ENCODE results near the gene MRNIP. TPM values are rescaled to one million over a fixed set of nuclear protein-coding genes. Genes with fewer than 3 reads are reported as not detected.
A peak's percentile ranks its signal among the peaks of the same experiment; 100 is the strongest.

The MRNIP gene
- polyA plus RNA-seq (2013): 41.9 TPM

- peak within 1 kb of the TSS; percentile 87 to 98 (median 95) for H3K4me3 ChIP-seq (ENCODE audit: control insufficient read depth in 1 of 7, extremely low read depth in 1 of 7, insufficient read depth in 4 of 7, low read depth in 2 of 7, low read length in 6 of 7)
- H3K4me1 ChIP-seq (ENCODE audit: control extremely low read depth in 1 of 4, control insufficient read depth in 4 of 4, insufficient read depth in 4 of 4, low read length in 3 of 4): peaks cover 3 to 16% (median 10%) of the 10 kb centered on the region in 4 experiments
- under 1% methylated on average over 70 of the region's 90 CpGs for WGBS (ENCODE audit: insufficient coverage)
- H3K27ac ChIP-seq (ENCODE audit: insufficient read depth in 1 of 2, low read depth in 1 of 2, low read length in 2 of 2, poor library complexity in 1 of 2, severe bottlenecking in 2 of 2): peak within 1 kb of the TSS in 1 of 2 experiments; percentile 68
- CTCF ChIA-PET: no interaction called here
- POLR2A ChIA-PET: interaction anchor here (0.8 to 1.2 kb wide), 2 partner anchors 25 to 27 kb away, joined by 3 read pairs; no protein-coding TSS in a partner anchor
- H3K9me3 ChIP-seq (ENCODE audit: control extremely low read depth in 1 of 5, control insufficient read depth in 4 of 5, insufficient read depth in 2 of 5, low read depth in 1 of 5, low read length in 4 of 5): no peaks in the 10 kb centered on the region
- DNase-seq: peak; percentile 90 to 94 (median 93)
- no peaks in the 10 kb centered on the region for H3K27me3 ChIP-seq (replicated peaks in 2 of 5; ENCODE audit: control insufficient read depth in 4 of 5, insufficient read depth in 5 of 5, low read length in 4 of 5)
- H3K36me3 ChIP-seq (ENCODE audit: control insufficient read depth in 4 of 4, insufficient read depth in 4 of 4, low read length in 3 of 4): peaks cover 4 to 19% (median 13%) of the 10 kb centered on the region in 4 experiments
Observed at GRCh38 chr5:179858586-179859427, at the start of gene MRNIP. Gene MRNIP, minus strand, starts transcription at chr5:179858817. Its CDS starts 21 bp downstream, at chr5:179858796.

- H3K36me3 ChIP-seq (ENCODE audit: control insufficient read depth in 4 of 4, insufficient read depth in 4 of 4, low read length in 3 of 4): peaks cover 7 to 22% (median 14%) of the 10 kb centered on the region in 4 experiments
- DNase-seq: peak; percentile 61 to 81 (median 77)
- no peaks in the 10 kb centered on the region for H3K9me3 ChIP-seq (ENCODE audit: control extremely low read depth in 1 of 5, control insufficient read depth in 4 of 5, insufficient read depth in 2 of 5, low read depth in 1 of 5, low read length in 4 of 5)
- no peaks in the 10 kb centered on the region for H3K27me3 ChIP-seq (replicated peaks in 2 of 5; ENCODE audit: control insufficient read depth in 4 of 5, insufficient read depth in 5 of 5, low read length in 4 of 5)
- 0% methylated on average over 73 of the region's 105 CpGs for WGBS (ENCODE audit: insufficient coverage)
- H3K4me3 ChIP-seq (ENCODE audit: control insufficient read depth in 1 of 7, extremely low read depth in 1 of 7, insufficient read depth in 4 of 7, low read depth in 2 of 7, low read length in 6 of 7): peak within 1 kb of the TSS; percentile 52 to 82 (median 74)
- CTCF ChIA-PET: interaction anchor here (0.8 to 1.7 kb wide), 7 partner anchors 14 to 184 kb away, joined by 3 to 8 read pairs (median 4); no protein-coding TSS in a partner anchor
- no peak within 1 kb of the TSS for H3K27ac ChIP-seq (ENCODE audit: insufficient read depth in 1 of 2, low read depth in 1 of 2, low read length in 2 of 2, poor library complexity in 1 of 2, severe bottlenecking in 2 of 2)
- peaks cover 0 to 32% (median 25%) of the 10 kb centered on the region in 4 experiments for H3K4me1 ChIP-seq (ENCODE audit: control extremely low read depth in 1 of 4, control insufficient read depth in 4 of 4, insufficient read depth in 4 of 4, low read length in 3 of 4)
- POLR2A ChIA-PET: no interaction called here
Observed at GRCh38 chr5:179907556-179908324, 49.1 kb upstream of the MRNIP start, which contains the start of gene TBC1D9B. Gene TBC1D9B, minus strand, starts transcription at chr5:179907897. Its CDS starts 76 bp downstream, at chr5:179907821.

GRCh38 chr5:179906795-179907555 lies 48.4 kb upstream of the MRNIP start:
- Histone ChIP-seq H3K4me1 (ENCODE audit: control extremely low read depth in 1 of 4, control insufficient read depth in 4 of 4, insufficient read depth in 4 of 4, low read length in 3 of 4) (peaks cover 0 to 32% (median 25%) of the 10 kb centered on the region in 4 experiments), H3K27me3 (replicated peaks in 2 of 5; ENCODE audit: control insufficient read depth in 4 of 5, insufficient read depth in 5 of 5, low read length in 4 of 5) (no peaks in the 10 kb centered on the region), H3K9me3 (ENCODE audit: control extremely low read depth in 1 of 5, control insufficient read depth in 4 of 5, insufficient read depth in 2 of 5, low read depth in 1 of 5, low read length in 4 of 5) (no peaks in the 10 kb centered on the region), H3K4me3 (ENCODE audit: control insufficient read depth in 1 of 7, extremely low read depth in 1 of 7, insufficient read depth in 4 of 7, low read depth in 2 of 7, low read length in 6 of 7) (peak overlapping the region; percentile 32 to 81 (median 74)), H3K27ac (ENCODE audit: insufficient read depth in 1 of 2, low read depth in 1 of 2, low read length in 2 of 2, poor library complexity in 1 of 2, severe bottlenecking in 2 of 2) (no peak overlapping the region), H3K36me3 (ENCODE audit: control insufficient read depth in 4 of 4, insufficient read depth in 4 of 4, low read length in 3 of 4) (peaks cover 7 to 30% (median 17%) of the 10 kb centered on the region in 4 experiments)
- CTCF ChIA-PET: interaction anchor here (0.6 to 1.9 kb wide), 9 partner anchors 9 to 143 kb away, joined by 3 to 8 read pairs (median 3); no protein-coding TSS in a partner anchor
- POLR2A ChIA-PET: no interaction called here
- 18% methylated on average over 50 of the region's 50 CpGs for WGBS (ENCODE audit: insufficient coverage)
- DNase-seq: peak; percentile 14 to 49 (median 36)

GRCh38 chr5:179906294-179906794 lies 47.7 kb upstream of the MRNIP start:
- no peak for DNase-seq
- H3K4me1 ChIP-seq (ENCODE audit: control extremely low read depth in 1 of 4, control insufficient read depth in 4 of 4, insufficient read depth in 4 of 4, low read length in 3 of 4): peaks cover 0 to 32% (median 25%) of the 10 kb centered on the region in 4 experiments
- H3K27me3 ChIP-seq (replicated peaks in 2 of 5; ENCODE audit: control insufficient read depth in 4 of 5, insufficient read depth in 5 of 5, low read length in 4 of 5): no peaks in the 10 kb centered on the region
- peaks cover 7 to 32% (median 19%) of the 10 kb centered on the region in 4 experiments for H3K36me3 ChIP-seq (ENCODE audit: control insufficient read depth in 4 of 4, insufficient read depth in 4 of 4, low read length in 3 of 4)
- no peak overlapping the region for H3K27ac ChIP-seq (ENCODE audit: insufficient read depth in 1 of 2, low read depth in 1 of 2, low read length in 2 of 2, poor library complexity in 1 of 2, severe bottlenecking in 2 of 2)
- ChIA-PET POLR2A (no interaction called here), CTCF (interaction anchor here (0.6 to 1.9 kb wide), 10 partner anchors 10 to 142 kb away, joined by 3 to 8 read pairs (median 3); no protein-coding TSS in a partner anchor)
- H3K9me3 ChIP-seq (ENCODE audit: control extremely low read depth in 1 of 5, control insufficient read depth in 4 of 5, insufficient read depth in 2 of 5, low read depth in 1 of 5, low read length in 4 of 5): no peaks in the 10 kb centered on the region
- WGBS (ENCODE audit: insufficient coverage): 95% methylated on average over 24 of the region's 24 CpGs
- peak overlapping the region in 4 of 7 experiments; percentile 64 to 81 (median 78) for H3K4me3 ChIP-seq (ENCODE audit: control insufficient read depth in 1 of 7, extremely low read depth in 1 of 7, insufficient read depth in 4 of 7, low read depth in 2 of 7, low read length in 6 of 7)

DNA sequence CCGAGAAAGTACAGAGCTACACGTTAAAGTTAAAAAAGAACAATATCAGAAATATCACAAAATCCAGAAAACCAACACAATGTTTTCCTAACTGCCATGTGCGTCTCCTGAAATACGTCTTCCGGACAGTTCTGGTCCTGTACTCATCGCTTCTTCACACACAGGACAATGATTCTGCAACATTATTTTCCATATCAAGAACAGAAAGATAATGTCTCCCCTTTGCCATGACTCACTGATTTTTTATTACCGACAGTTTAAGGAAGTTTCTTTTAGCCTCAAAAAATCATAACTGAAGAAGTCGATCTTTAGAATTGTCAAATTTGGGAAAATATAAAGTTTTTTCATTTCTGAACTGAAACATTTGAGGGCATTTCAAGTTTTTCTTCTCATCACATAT lies 46.5 kb upstream of the MRNIP start:
- Histone ChIP-seq H3K4me3 (ENCODE audit: control insufficient read depth in 1 of 7, extremely low read depth in 1 of 7, insufficient read depth in 4 of 7, low read depth in 2 of 7, low read length in 6 of 7) (peak overlapping the region in 3 of 7 experiments; percentile 1 to 44 (median 6)), H3K4me1 (ENCODE audit: control extremely low read depth in 1 of 4, control insufficient read depth in 4 of 4, insufficient read depth in 4 of 4, low read length in 3 of 4) (peaks cover 0 to 32% (median 25%) of the 10 kb centered on the region in 4 experiments), H3K27me3 (replicated peaks in 2 of 5; ENCODE audit: control insufficient read depth in 4 of 5, insufficient read depth in 5 of 5, low read length in 4 of 5) (no peaks in the 10 kb centered on the region), H3K36me3 (ENCODE audit: control insufficient read depth in 4 of 4, insufficient read depth in 4 of 4, low read length in 3 of 4) (peaks cover 9 to 42% (median 28%) of the 10 kb centered on the region in 4 experiments), H3K9me3 (ENCODE audit: control extremely low read depth in 1 of 5, control insufficient read depth in 4 of 5, insufficient read depth in 2 of 5, low read depth in 1 of 5, low read length in 4 of 5) (no peaks in the 10 kb centered on the region), H3K27ac (ENCODE audit: insufficient read depth in 1 of 2, low read depth in 1 of 2, low read length in 2 of 2, poor library complexity in 1 of 2, severe bottlenecking in 2 of 2) (no peak overlapping the region)
- POLR2A ChIA-PET: no interaction called here
- peak; percentile 36 to 67 (median 56) for DNase-seq
- CTCF ChIA-PET: interaction anchor here (1.1 kb wide), 1 partner anchor 9 kb away, joined by 3 read pairs; no protein-coding TSS in a partner anchor
- 67% methylated on average over 6 of the region's 8 CpGs for WGBS (ENCODE audit: insufficient coverage)

DNA sequence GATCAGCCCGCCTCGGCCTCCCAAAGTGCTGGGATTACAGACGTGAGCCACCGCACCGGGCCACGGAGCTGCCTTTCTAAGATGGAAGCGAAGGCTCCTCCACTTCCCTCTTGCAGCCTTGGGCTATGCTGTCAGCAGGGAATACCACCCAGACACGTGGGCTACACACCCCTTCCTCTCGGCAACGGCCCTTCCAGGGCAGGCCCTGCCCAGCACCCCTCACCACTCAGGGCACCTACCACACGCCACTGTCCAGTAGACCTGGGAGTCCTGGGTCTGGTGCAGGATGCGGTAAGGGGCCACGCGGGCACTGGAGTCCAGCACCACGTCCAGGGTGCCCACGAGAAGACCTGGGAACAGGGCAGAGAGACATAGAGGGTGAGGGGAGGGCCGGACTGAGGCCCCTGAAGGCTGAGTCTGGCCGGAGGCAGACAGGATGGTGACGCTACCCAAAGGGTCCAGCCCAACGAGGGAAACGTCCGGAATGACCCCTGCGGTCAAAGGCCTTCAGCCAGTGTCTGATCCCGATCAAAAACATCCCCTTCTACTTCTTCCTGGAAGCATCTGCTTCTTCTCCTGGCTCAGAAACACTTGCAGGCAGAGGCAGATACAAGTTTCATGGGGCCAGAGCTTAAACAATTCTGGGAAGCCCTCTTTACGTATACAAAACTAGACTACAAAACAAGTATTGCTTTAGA lies 46.0 kb upstream of the MRNIP start:
- no peaks in the 10 kb centered on the region for H3K27me3 ChIP-seq (replicated peaks in 2 of 5; ENCODE audit: control insufficient read depth in 4 of 5, insufficient read depth in 5 of 5, low read length in 4 of 5)
- CTCF ChIA-PET: interaction anchor here (1.1 kb wide), 1 partner anchor 8 kb away, joined by 3 read pairs; no protein-coding TSS in a partner anchor
- H3K27ac ChIP-seq (ENCODE audit: insufficient read depth in 1 of 2, low read depth in 1 of 2, low read length in 2 of 2, poor library complexity in 1 of 2, severe bottlenecking in 2 of 2): no peak overlapping the region
- H3K9me3 ChIP-seq (ENCODE audit: control extremely low read depth in 1 of 5, control insufficient read depth in 4 of 5, insufficient read depth in 2 of 5, low read depth in 1 of 5, low read length in 4 of 5): no peaks in the 10 kb centered on the region
- H3K4me3 ChIP-seq (ENCODE audit: control insufficient read depth in 1 of 7, extremely low read depth in 1 of 7, insufficient read depth in 4 of 7, low read depth in 2 of 7, low read length in 6 of 7): no peak overlapping the region
- no peak for DNase-seq
- H3K4me1 ChIP-seq (ENCODE audit: control extremely low read depth in 1 of 4, control insufficient read depth in 4 of 4, insufficient read depth in 4 of 4, low read length in 3 of 4): peaks cover 0 to 32% (median 25%) of the 10 kb centered on the region in 4 experiments
- POLR2A ChIA-PET: no interaction called here
- peaks cover 9 to 48% (median 31%) of the 10 kb centered on the region in 4 experiments for H3K36me3 ChIP-seq (ENCODE audit: control insufficient read depth in 4 of 4, insufficient read depth in 4 of 4, low read length in 3 of 4)
- 96% methylated on average over 20 of the region's 25 CpGs for WGBS (ENCODE audit: insufficient coverage)
